H1 (cell line): Measurements from ENCODE around the gene RBMS2. TPM values are rescaled to one million over a fixed set of nuclear protein-coding genes. Genes with fewer than 3 reads are reported as not detected.

Experiments used
- CTCF ChIA-PET: fragments of 300-600 bp; sonication (Branson Sonifier 250); formaldehyde crosslinking; loops from one replicate; lab custom pipeline; 2021; ENCODE audit not compliant: partially characterized antibody; lab: Charles Lee
- POLR2A ChIA-PET: fragments of 300-600 bp; sonication (Branson Sonifier 250); formaldehyde crosslinking; loops from one replicate; lab custom pipeline; 2021; ENCODE audit warnings: inconsistent platforms; ENCODE audit not compliant: partially characterized antibody; lab: Charles Lee
- DNase-seq, 2 experiments: peaks; one replicate each; pipeline versions ENCODE4 v3.0.0 to v3.0.0-alpha.2; 2010 to 2022; ENCODE audit warnings: low spot score in 2 of 2, low read depth in 1 of 2, mixed read lengths in 1 of 2
- FAIRE-seq: peaks from 2 replicates; lab custom pipeline; 2011; peaks lifted over from hg19 to GRCh38; lab: Jason Lieb, UNC
- H2AFZ ChIP-seq: 2 replicates; pipeline ENCODE4 v1.8.1; 2012; ENCODE audit warnings: low read length, inconsistent platforms
- H2AK5ac ChIP-seq: 2 replicates; pipeline ENCODE4 v1.6.1; 2013; ENCODE audit warnings: low read depth, low read length
- H2BK120ac ChIP-seq: replicated peaks from 2 replicates; pipeline ENCODE3; 2013; ENCODE audit warnings: low read depth, low read length, inconsistent platforms
- H2BK12ac ChIP-seq: 2 replicates; pipeline ENCODE4 v1.6.1; 2013; ENCODE audit warnings: low read depth, low read length
- H2BK15ac ChIP-seq: 2 replicates; pipeline ENCODE4 v1.6.1; 2013; ENCODE audit warnings: low read length
- H2BK20ac ChIP-seq: 2 replicates; pipeline ENCODE4 v1.6.1; 2013; ENCODE audit warnings: low read length
- H2BK5ac ChIP-seq: 2 replicates; pipeline ENCODE4 v1.6.1; 2013; ENCODE audit warnings: low read depth, low read length
- H3K14ac ChIP-seq: 2 replicates; pipeline ENCODE4 v1.6.1; 2013; ENCODE audit warnings: inconsistent platforms; ENCODE audit not compliant: insufficient read length
- H3K18ac ChIP-seq: 2 replicates; pipeline ENCODE4 v1.6.1; 2013; ENCODE audit warnings: low read length; ENCODE audit errors: extremely low read depth
- H3K23ac ChIP-seq: 2 replicates; pipeline ENCODE4 v1.6.1; 2013; ENCODE audit warnings: inconsistent platforms; ENCODE audit not compliant: insufficient read length
- H3K23me2 ChIP-seq: 2 replicates; pipeline ENCODE4 v1.6.1; 2013; ENCODE audit warnings: low read depth, low read length
- H3K27ac ChIP-seq: 2 replicates; pipeline ENCODE4 v1.6.1; 2011; ENCODE audit warnings: low read depth, low read length, inconsistent platforms
- H3K27me3 ChIP-seq, 4 experiments: replicated peaks in 1 of 4; 1 replicate in 1 of 4; 2 replicates in 3 of 4; pipeline versions ENCODE4 v1.6.1 to v1.8.1; 2011 to 2013; ENCODE audit warnings: low read length in 3 of 4, mild to moderate bottlenecking in 3 of 4, inconsistent platforms in 2 of 4, mixed read lengths in 2 of 4, moderate library complexity in 1 of 4; ENCODE audit not compliant: control insufficient read depth in 3 of 4, insufficient read depth in 3 of 4; ENCODE audit errors: extremely low read depth in 1 of 4
- H3K36me3 ChIP-seq, 4 experiments: 2 replicates each; pipeline versions ENCODE4 v1.6.1 to v1.8.1; 2011 to 2013; ENCODE audit warnings: mild to moderate bottlenecking in 4 of 4, low read length in 3 of 4, moderate library complexity in 2 of 4, control low read depth in 1 of 4, inconsistent platforms in 1 of 4; ENCODE audit not compliant: insufficient read depth in 4 of 4, control insufficient read depth in 2 of 4
- H3K4ac ChIP-seq: replicated peaks from 2 replicates; pipeline ENCODE3; 2013; ENCODE audit warnings: low read length, low read depth, mixed read lengths, inconsistent platforms; ENCODE audit not compliant: insufficient read length
- H3K4me1 ChIP-seq, 4 experiments: replicated peaks in 1 of 4; 1 replicate in 1 of 4; 2 replicates in 3 of 4; pipeline versions ENCODE4 v1.6.1 to v1.8.1; 2011 to 2013; ENCODE audit warnings: low read length in 3 of 4, inconsistent platforms in 2 of 4, mixed read lengths in 1 of 4; ENCODE audit not compliant: insufficient read depth in 4 of 4, control insufficient read depth in 3 of 4
- H3K4me2 ChIP-seq, 2 experiments: 2 replicates each; pipeline versions ENCODE4 v1.6.1 to v1.8.1; 2011 to 2013; ENCODE audit warnings: low read depth in 2 of 2, low read length in 2 of 2, control low read depth in 1 of 2, inconsistent platforms in 1 of 2, mild to moderate bottlenecking in 1 of 2; ENCODE audit not compliant: insufficient read depth in 1 of 2
- H3K4me3 ChIP-seq, 4 experiments: fragments of 200-600, 300-600 bp in 1 of 4; sonication (generic), shearing (Covaris generic), sonication (Bioruptor Twin) in 1 of 4; 2 replicates each; pipeline versions ENCODE4 v1.5.1 to v1.8.1; 2011 to 2016; ENCODE audit warnings: low read length in 4 of 4, low read depth in 3 of 4, control low read depth in 2 of 4, inconsistent platforms in 2 of 4, mild to moderate bottlenecking in 2 of 4, mixed read lengths in 1 of 4, moderate library complexity in 1 of 4; ENCODE audit not compliant: insufficient read depth in 2 of 4; ENCODE audit errors: extremely low read depth in 1 of 4
- H3K56ac ChIP-seq: replicated peaks from 2 replicates; pipeline ENCODE3; 2013; ENCODE audit warnings: low read depth, mild to moderate bottlenecking, mixed read lengths, low read length, inconsistent platforms; ENCODE audit not compliant: insufficient read length
- H3K79me1 ChIP-seq: 2 replicates; pipeline ENCODE4 v1.6.1; 2013; ENCODE audit warnings: low read depth, low read length, control low read depth
- H3K79me2 ChIP-seq, 2 experiments: 2 replicates each; pipeline versions ENCODE4 v1.6.1 to v1.8.1; 2012 to 2013; ENCODE audit warnings: low read length in 2 of 2, mild to moderate bottlenecking in 2 of 2, inconsistent platforms in 1 of 2; ENCODE audit not compliant: insufficient read depth in 2 of 2, control insufficient read depth in 1 of 2
- H3K9ac ChIP-seq, 4 experiments: replicated peaks in 1 of 4; 1 replicate in 1 of 4; 2 replicates in 3 of 4; pipeline versions ENCODE4 v1.6.1 to v1.8.1; 2011 to 2013; ENCODE audit warnings: low read depth in 3 of 4, low read length in 3 of 4, control low read depth in 2 of 4, mild to moderate bottlenecking in 2 of 4, moderate library complexity in 2 of 4, inconsistent platforms in 1 of 4; ENCODE audit errors: extremely low read depth in 1 of 4
- H3K9me3 ChIP-seq, 2 experiments: 2 replicates each; pipeline versions ENCODE4 v1.6.1 to v1.8.1; 2012 to 2013; ENCODE audit warnings: mild to moderate bottlenecking in 2 of 2, moderate library complexity in 2 of 2, control low read depth in 1 of 2, inconsistent platforms in 1 of 2, low read depth in 1 of 2, low read length in 1 of 2, mixed read lengths in 1 of 2; ENCODE audit not compliant: insufficient read depth in 2 of 2
- H4K20me1 ChIP-seq, 2 experiments: replicated peaks in 1 of 2; 2 replicates each; pipeline versions ENCODE3 to v1.8.1; 2011 to 2013; ENCODE audit warnings: inconsistent platforms in 2 of 2, low read length in 2 of 2, mild to moderate bottlenecking in 1 of 2; ENCODE audit not compliant: insufficient read depth in 2 of 2, control insufficient read depth in 1 of 2
- H4K5ac ChIP-seq: 2 replicates; pipeline ENCODE4 v1.6.1; 2013; ENCODE audit warnings: low read length, low read depth, mixed read lengths, inconsistent platforms; ENCODE audit not compliant: insufficient read length
- H4K8ac ChIP-seq: 2 replicates; pipeline ENCODE4 v1.8.0; 2013; ENCODE audit warnings: mild to moderate bottlenecking, moderate library complexity, low read length, inconsistent platforms; ENCODE audit not compliant: insufficient read depth; ENCODE audit errors: extremely low read depth
- H4K91ac ChIP-seq: replicated peaks from 2 replicates; pipeline ENCODE3; 2013; ENCODE audit warnings: low read length, mixed read lengths, inconsistent platforms; ENCODE audit not compliant: insufficient read length
- ATF3 ChIP-seq: IDR thresholded peaks from 2 replicates; pipeline ENCODE4 v1.6.1; 2011; ENCODE audit warnings: low read depth, mild to moderate bottlenecking, low read length; ENCODE audit not compliant: insufficient read depth
- RXRA ChIP-seq: IDR thresholded peaks from 2 replicates; pipeline ENCODE4 v1.6.1; 2011; ENCODE audit warnings: low read depth, mild to moderate bottlenecking, low read length, moderate library complexity; ENCODE audit not compliant: insufficient read depth
- WGBS, 2 experiments: shearing (Covaris generic) in 1 of 2; methylation state at CpG; one replicate each; pipeline versions ENCODE4 v1.1.6 to v1.1.7; 2013 to 2015; ENCODE audit warnings: low lambda C conversion rate in 2 of 2, mixed read lengths in 2 of 2, inconsistent platforms in 1 of 2, low coverage in 1 of 2, missing lambda C conversion rate in 1 of 2; ENCODE audit not compliant: insufficient replicate concordance in 2 of 2, insufficient coverage in 1 of 2, insufficient read length in 1 of 2; ENCODE audit errors: extremely low coverage in 1 of 2, missing lambda C conversion rate in 1 of 2; 5-methylcytosine and 5-hydroxymethylcytosine counted together
- polyA plus RNA-seq, 7 experiments: library from polyadenylated mRNA; depleted of rRNA in 3 of 7; stranded (reverse) in 5 of 7; unstranded in 2 of 7; fragments of >200 nt in 5 of 7; fragments of 200-250 nt in 2 of 7; gene quantifications; 1 replicate in 5 of 7; 2 replicates in 1 of 7; 4 replicates in 1 of 7; pipeline versions ENCODE4 v1.2.1 to v1.2.3, GENCODE V29; 2011 to 2013; ENCODE audit warnings: missing spikeins in 2 of 7, mixed read lengths in 2 of 7
- total RNA-seq: library from RNA; stranded (reverse); fragmentation: NEBNext Ultra II Directional; extraction: Animal tissue kit (Norgen Biotek cat#: 25700); gene quantifications from 2 replicates; pipeline ENCODE4 v1.2.1, GENCODE V29; 2021

The RBMS2 gene
- total and polyA plus RNA-seq, 2 of the 8 experiments (the other 6 are each of a cell fraction or from before 2014, with no cell fraction given) = 9.6 to 31.3 TPM

GRCh38 chr12:56568146-56568545, 46.5 kb downstream of the RBMS2 start:
- WGBS, 2 experiments = 75% methylated on average over 1 of the region's 1 CpG; no CpG with 5 or more reads in 1 of the 2 experiments
- Histone ChIP-seq H3K56ac (no peak overlapping the region), H3K4ac (no peak overlapping the region), H2BK5ac (no peak overlapping the region), H3K9ac (no peak overlapping the region), H2BK120ac (no peak overlapping the region), H4K8ac (no peak overlapping the region), H2BK15ac (no peak overlapping the region), H3K36me3 (peaks cover 0 to 2% (median 0%) of the 10 kb centered on the region in 4 experiments; a peak in 1 of 8 replicates), H3K4me2 (no peak overlapping the region), H3K18ac (no peak overlapping the region), H3K14ac (no peak overlapping the region), H4K20me1 (no peaks in the 10 kb centered on the region), H2BK12ac (no peak overlapping the region), H3K27ac (no peak overlapping the region), H3K79me1 (no peaks in the 10 kb centered on the region), H3K9me3 (no peaks in the 10 kb centered on the region), H2AK5ac (no peak overlapping the region), H3K27me3 (no peaks in the 10 kb centered on the region), H3K79me2 (no peaks in the 10 kb centered on the region), H4K91ac (no peak overlapping the region), H2BK20ac (no peak overlapping the region), H4K5ac (no peak overlapping the region), H3K23ac (no peak overlapping the region), H3K4me1 (peaks cover 0 to 4% (median 2%) of the 10 kb centered on the region in 4 experiments; a peak in 4 of 7 replicates), H3K4me3 (no peak overlapping the region), H3K23me2 (no peaks in the 10 kb centered on the region), H2AFZ (no peak overlapping the region)
- CTCF ChIA-PET = interaction anchor here (1.3 to 6.2 kb wide), 5 partner anchors 9 to 54 kb away, joined by 4 to 61 read pairs (median 11); no protein-coding TSS in a partner anchor
- POLR2A ChIA-PET = interaction anchor here (0.9 to 1.1 kb wide), 2 partner anchors 10 to 253 kb away, joined by 4 to 5 read pairs; partner anchors contain the start of gene CNPY2
- FAIRE-seq = no peak
- DNase-seq = no peak
- TF ChIP-seq ATF3 (no peak), RXRA (no peak)
